ENCODE data around the gene RTN4RL1. TPM values are rescaled to one million over a fixed set of nuclear protein-coding genes. Genes with fewer than 3 reads are reported as not detected.

The RTN4RL1 gene
- total RNA-seq, 1 donor from 2014 or later: 3.7 TPM

- no peak for DNase-seq (ENCODE audit: extremely low spot score in 2 of 2)
- intact Hi-C loops (cut with DNase I): no loop called here
- peaks cover 6% of the 10 kb centered on the region for H3K4me1 ChIP-seq
- TF ChIP-seq POLR2A (IDR thresholded peaks at IDR 0.05) (no peak), CTCF (IDR thresholded peaks at IDR 0.05) (no peak), POLR2AphosphoS5 (IDR thresholded peaks at IDR 0.05; ENCODE audit: insufficient read depth in 1 of 2, low read depth in 1 of 2) (no peak)
- H3K9me3 ChIP-seq: no peaks in the 10 kb centered on the region
- no peak overlapping the region for H3K4me3 ChIP-seq
- H3K36me3 ChIP-seq: no peaks in the 10 kb centered on the region
- H3K27me3 ChIP-seq: no peaks in the 10 kb centered on the region
- no peak overlapping the region for H3K27ac ChIP-seq
Measured at GRCh38 chr17:1966274-1967086, 58.7 kb downstream of the RTN4RL1 start.

GRCh38 chr17:1965556-1966273 is 59.4 kb downstream of the RTN4RL1 start:
- Histone ChIP-seq H3K4me3 (no peak overlapping the region), H3K4me1 (peaks cover 10% of the 10 kb centered on the region), H3K27me3 (no peaks in the 10 kb centered on the region), H3K27ac (no peak overlapping the region), H3K36me3 (no peaks in the 10 kb centered on the region), H3K9me3 (no peaks in the 10 kb centered on the region)
- intact Hi-C loops (cut with DNase I): no loop called here
- DNase-seq (ENCODE audit: extremely low spot score in 2 of 2): no peak
- no peak for TF ChIP-seq POLR2A (IDR thresholded peaks at IDR 0.05)
- TF ChIP-seq POLR2AphosphoS5 (IDR thresholded peaks at IDR 0.05; ENCODE audit: insufficient read depth in 1 of 2, low read depth in 1 of 2): no peak
- no peak for TF ChIP-seq CTCF (IDR thresholded peaks at IDR 0.05)

DNA sequence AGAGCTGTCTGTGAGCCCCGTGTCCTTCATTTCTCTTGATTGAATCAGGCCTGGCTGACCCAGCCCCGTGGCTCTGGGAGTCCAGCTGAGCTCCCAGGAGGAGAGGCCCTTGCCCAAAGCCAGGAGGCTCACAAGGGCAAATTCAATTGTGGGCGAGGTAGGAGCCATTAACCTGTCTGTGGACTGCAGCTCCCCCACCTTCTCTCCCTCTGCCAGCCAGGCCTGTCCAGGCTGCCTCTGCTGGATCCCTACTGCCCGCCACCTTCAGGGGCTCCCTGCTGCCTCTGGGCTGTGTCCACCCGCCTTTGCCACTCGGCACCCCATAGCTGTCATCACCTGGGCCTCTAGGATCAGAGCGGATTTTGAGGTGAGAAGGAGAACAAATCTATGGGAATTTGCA is 61.9 kb downstream of the RTN4RL1 start:
- intact Hi-C loops (cut with DNase I): no loop called here
- no peak for TF ChIP-seq CTCF (IDR thresholded peaks at IDR 0.05)
- no peak for TF ChIP-seq POLR2A (IDR thresholded peaks at IDR 0.05)
- TF ChIP-seq POLR2AphosphoS5 (IDR thresholded peaks at IDR 0.05; ENCODE audit: insufficient read depth in 1 of 2, low read depth in 1 of 2): no peak
- Histone ChIP-seq H3K4me3 (no peak overlapping the region), H3K36me3 (no peaks in the 10 kb centered on the region), H3K9me3 (no peaks in the 10 kb centered on the region), H3K27me3 (no peaks in the 10 kb centered on the region), H3K27ac (no peak overlapping the region), H3K4me1 (peaks cover 19% of the 10 kb centered on the region)
- DNase-seq (ENCODE audit: extremely low spot score in 2 of 2): no peak

- no peaks in the 10 kb centered on the region for H3K27me3 ChIP-seq
- peak overlapping the region; percentile 68 for H3K27ac ChIP-seq
- intact Hi-C loops (cut with DNase I): no loop called here
- H3K4me3 ChIP-seq: no peak overlapping the region
- H3K4me1 ChIP-seq: peaks cover 13% of the 10 kb centered on the region
- TF ChIP-seq CTCF (IDR thresholded peaks at IDR 0.05) (no peak), POLR2A (IDR thresholded peaks at IDR 0.05) (no peak), POLR2AphosphoS5 (IDR thresholded peaks at IDR 0.05; ENCODE audit: insufficient read depth in 1 of 2, low read depth in 1 of 2) (no peak)
- no peaks in the 10 kb centered on the region for H3K9me3 ChIP-seq
- no peaks in the 10 kb centered on the region for H3K36me3 ChIP-seq
- no peak for DNase-seq (ENCODE audit: extremely low spot score in 2 of 2)
Measured at GRCh38 chr17:1961189-1961588, 63.9 kb downstream of the RTN4RL1 start.

GRCh38 chr17:1960545-1960912 is 64.6 kb downstream of the RTN4RL1 start:
- no peaks in the 10 kb centered on the region for H3K27me3 ChIP-seq
- H3K4me1 ChIP-seq: peaks cover 13% of the 10 kb centered on the region
- intact Hi-C loops (cut with DNase I): no loop called here
- TF ChIP-seq POLR2AphosphoS5 (IDR thresholded peaks at IDR 0.05; ENCODE audit: insufficient read depth in 1 of 2, low read depth in 1 of 2) (no peak), CTCF (IDR thresholded peaks at IDR 0.05) (no peak), POLR2A (IDR thresholded peaks at IDR 0.05) (no peak)
- no peaks in the 10 kb centered on the region for H3K9me3 ChIP-seq
- peak overlapping the region; percentile 68 for H3K27ac ChIP-seq
- no peak overlapping the region for H3K4me3 ChIP-seq
- DNase-seq (ENCODE audit: extremely low spot score in 2 of 2): no peak
- no peaks in the 10 kb centered on the region for H3K36me3 ChIP-seq

Data from vagina (tissue), 2 donors.